GM19397 (cell line): ENCODE measurements around the gene DUSP7.
A peak's percentile ranks its signal among the peaks of the same experiment; 100 is the strongest.

Experiments used
- ATAC-seq: cut with Tn5 transposase; IDR thresholded peaks from one replicate; pipeline ENCODE4 v1.9.1; 2021; ENCODE audit warnings: mild to moderate bottlenecking, moderate library complexity; ENCODE audit not compliant: unreplicated experiment

DUSP7 gene

GRCh38 chr3:52068730-52069129, 12.4 kb upstream of the DUSP7 start:
- ATAC-seq, result no peak

- no peak for ATAC-seq
Measured at GRCh38 chr3:52068055-52068571, 11.7 kb upstream of the DUSP7 start.

DNA sequence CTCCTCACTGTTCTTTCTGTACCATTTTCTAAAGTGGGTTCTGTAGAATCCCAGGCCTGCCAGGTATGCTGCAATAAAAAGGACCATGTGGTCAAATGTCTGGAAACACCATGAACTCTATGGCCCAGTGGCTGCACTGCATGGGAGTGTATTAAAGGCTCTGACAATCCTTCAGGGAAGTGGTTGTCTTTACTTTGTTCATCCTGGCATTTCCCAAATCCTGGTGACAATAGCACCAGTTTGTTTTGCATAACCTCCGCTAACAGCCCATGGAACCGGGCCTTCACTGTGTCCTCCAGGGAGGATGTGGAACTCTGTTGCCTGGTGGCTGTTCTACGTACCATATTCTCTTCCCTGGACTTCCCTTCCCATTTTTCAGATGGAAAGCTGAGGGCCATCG, 11.2 kb upstream of the DUSP7 start:
- no peak for ATAC-seq

- no peak for ATAC-seq
Measured at GRCh38 chr3:52067046-52067445, 10.7 kb upstream of the DUSP7 start.

DNA sequence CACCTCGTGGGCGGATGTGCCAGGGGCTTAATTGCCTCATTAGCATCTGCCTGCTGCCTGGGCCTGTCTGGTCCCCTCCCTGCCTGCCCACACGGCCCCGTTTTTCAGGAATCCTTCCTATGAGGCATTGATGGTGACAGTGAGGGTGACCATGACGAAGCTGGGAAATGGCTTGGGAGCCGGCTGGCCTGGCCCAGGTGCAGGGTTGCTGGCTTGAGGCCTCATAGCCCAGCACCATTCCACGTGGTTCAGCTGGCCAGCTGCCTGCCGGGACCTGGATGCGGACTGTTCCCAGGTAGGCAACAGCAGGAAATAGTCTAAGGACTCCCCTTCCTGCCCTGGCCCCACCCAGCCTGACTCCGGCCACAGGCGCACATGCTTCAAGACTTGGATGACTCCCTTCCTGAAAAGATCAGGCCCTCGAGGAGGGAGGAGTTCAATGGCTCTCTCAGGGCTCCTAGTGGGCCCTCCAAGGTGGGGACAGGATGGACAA, 8.9 kb upstream of the DUSP7 start:
- ATAC-seq, result no peak

GRCh38 chr3:52064561-52064960, 8.2 kb upstream of the DUSP7 start:
- no peak for ATAC-seq

GRCh38 chr3:52063026-52063723, 6.8 kb upstream of the DUSP7 start:
- ATAC-seq, result no peak

GRCh38 chr3:52062505-52062904, 6.1 kb upstream of the DUSP7 start:
- ATAC-seq, result no peak

DNA sequence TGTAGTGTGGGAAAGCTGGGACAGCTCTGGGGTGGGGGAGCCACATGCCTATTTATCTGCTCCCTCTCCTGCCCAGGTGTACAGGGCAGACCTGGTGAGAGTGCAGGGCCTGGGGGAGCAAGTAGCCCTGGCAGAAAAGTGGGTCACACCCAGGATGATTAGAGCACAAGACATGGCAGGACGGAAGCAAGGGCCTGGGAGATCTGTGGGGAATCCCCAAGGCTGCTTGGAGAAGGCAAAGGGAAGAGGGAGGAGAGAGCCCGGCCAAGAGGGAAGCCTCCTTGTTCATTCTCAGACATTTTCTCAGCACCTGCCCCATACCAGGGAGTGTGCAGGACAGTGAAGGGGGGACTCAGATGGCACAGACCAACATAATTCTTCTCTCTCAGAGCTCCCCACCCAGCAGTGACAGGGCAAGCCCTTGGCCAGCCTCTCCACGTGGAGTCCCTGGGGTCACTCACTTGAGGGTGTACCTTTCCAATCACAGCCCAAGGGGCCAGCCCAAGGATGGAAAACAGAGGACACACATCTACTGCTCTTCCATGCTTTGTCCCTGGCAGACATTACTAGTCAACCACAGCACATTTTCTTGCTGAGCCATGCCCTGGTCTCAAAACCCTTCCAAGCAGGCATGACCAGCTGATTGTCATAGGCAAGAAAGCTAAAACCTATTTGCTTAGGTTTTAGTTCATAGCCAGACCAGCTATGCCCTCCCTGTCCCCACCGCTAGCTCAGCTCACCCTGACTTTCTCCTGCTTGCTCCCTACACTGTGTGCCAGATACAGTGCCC, 4.9 kb upstream of the DUSP7 start:
- no peak for ATAC-seq

GRCh38 chr3:52059781-52060180, 3.4 kb upstream of the DUSP7 start:
- ATAC-seq, result no peak

DNA sequence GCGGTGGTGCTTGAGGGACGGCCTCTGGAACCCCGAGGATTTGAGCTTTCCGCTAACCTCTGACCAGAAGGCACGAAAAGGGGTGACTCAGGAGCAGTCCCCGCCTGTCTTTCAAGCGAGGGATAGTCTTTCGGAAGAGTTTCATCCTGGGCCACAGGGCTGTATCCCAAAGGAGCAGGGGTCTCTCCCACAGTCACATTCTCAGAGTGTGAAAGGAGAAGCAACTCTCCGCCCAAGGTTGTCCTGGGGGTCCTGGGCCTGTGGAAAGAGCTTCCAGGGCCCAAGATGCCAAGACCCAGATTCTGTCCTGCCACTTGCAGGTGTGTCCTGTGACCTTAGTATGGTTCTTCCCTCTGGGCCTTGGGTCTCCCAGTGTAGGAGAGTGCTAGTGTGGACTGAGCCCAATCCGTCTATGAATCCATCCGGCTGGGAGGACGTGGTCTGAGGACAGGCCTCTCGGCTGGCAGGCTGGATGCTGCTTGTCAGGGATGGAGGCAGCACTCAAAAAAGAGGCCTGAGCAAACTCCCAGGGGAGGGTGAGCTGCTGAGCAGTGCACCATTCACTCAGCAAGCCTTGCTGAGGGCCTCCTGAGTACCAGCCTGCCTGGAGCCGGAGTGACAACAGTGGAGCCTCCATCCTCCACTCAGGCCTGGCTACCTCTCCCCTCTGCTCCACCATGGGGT, 1.6 kb upstream of the DUSP7 start:
- no peak for ATAC-seq

DNA sequence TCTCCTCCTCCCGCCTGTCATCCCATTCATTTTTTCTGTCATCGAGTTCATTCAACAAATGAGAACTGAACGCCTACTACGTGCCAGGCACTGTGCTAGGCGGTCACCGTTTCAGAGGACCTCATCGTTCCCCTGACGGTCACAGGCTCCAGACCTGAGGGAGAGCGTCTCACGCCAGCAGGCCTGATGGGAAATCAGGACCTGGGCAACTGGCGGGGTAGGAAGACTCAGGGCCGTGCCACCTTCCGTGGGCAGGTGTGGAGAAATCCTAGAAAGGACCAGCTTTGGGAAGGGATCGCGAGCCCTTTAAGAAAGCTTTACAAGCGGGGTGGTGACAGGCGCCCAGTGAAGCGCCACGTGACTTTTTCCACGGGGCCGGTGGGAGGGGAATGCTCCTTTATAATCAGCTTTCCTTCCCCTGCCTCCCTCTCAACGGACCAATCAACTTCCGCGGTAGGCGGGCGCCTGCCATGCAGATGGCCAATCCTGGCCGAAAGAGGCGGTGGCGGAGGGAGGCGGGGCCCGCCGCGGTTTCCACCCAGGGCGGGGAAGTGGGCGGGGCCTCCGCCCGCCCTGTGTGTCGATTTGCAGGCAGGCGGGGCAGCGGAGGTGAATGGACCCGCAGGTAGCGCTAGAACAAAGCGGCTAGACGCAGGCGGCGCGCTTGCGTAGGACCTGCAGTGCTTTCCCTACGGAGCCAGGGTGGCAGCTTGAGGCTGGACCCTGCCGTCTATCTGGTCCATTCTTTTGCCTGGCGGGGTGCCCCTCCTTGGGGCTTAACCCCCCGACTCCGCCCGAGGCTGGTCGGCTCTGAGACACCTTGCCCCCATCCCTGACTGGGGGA, 819 bp upstream of the DUSP7 start:
- ATAC-seq, result peak; percentile 68

- ATAC-seq, result peak; percentile 13
Measured at GRCh38 chr3:52055537-52056351, 627 bp downstream of the DUSP7 start.

DNA sequence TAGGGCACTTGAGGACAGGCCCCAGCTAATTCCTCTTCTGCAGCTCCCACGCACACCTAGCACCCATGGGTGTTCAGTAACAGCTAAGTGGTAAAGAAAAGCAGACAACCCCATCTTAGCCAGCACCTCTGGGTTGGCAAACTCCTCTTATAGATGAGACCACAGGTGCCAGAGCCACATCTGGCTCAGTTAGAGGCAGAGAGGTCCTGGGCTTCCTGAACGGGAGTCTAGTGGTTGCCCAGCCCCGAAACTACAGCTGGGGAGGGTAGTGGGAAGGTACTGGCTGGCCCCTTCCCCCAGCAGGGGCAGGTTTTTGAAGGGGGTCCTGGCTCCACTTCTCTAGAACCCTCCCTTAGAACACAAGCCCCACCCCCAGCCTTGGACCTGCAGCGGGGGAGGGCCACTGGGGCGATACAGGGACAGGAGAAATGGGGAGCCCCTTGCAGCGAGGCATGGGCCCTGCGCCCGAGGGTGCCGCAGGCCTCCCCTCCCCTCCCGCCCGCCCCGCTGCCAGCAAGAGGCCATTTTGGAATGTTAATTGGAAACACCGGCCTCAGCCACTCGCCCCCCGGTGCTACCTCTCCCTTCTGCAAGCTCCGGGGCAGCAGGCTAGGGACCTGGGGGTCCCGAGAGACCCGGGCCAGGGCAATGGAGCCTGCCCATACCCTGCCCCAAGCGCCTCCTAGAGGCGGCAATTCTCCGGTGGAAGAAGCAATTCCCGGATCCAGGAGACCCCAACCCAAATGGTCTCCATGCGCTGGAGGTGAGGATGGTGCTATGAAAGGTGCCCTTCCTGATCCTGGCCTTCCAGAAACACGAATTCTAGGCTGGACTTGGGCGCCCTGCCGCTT, 1.5 kb downstream of the DUSP7 start:
- no peak for ATAC-seq

DNA sequence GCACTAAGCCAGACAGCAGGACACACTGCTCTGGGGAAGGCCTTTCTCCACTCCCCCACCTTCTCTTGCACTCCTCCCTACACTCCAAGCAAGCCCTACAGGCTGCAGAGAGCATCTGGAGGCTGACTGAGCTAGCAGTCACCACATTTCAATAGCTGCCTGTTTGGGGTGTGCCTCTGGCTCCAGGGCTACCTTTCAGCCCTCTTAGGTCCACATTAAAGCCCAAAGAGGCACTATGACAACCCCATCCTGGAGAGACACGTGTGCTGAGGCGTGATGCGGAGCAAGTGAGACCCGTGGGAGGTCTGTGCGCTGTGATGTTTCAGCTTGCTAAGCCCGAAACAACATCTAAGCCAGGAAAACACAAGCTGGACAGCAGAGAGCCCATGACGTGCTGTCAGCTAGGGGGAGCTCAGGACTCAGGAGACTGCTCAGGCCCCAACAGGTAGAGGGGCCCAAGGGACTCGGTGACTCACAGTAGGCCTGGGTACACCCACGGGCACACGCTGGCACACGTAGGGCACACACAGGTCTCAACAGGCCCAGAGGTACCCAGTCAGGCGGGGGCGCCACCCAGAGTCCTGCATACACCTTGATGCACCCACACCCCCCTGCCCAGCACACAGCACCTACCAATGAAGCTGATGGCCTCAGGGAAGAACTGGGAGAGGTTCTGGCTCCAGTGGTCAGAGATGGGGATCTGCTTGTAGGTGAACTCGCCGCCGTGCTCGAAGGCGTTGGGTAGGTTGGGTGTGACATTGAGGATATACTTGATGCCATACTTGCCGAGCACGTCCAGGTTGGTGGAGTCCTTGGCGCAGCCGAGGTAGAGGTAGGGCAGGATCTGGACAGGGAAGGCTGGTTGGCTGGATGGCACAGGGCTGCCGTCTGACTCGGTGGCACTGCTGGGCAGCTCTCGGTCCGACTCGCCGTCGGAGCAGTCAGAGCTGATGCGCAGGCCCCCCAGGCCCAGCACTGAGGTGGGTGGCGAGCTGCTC, 2.8 kb downstream of the DUSP7 start:
- ATAC-seq, result no peak

DNA sequence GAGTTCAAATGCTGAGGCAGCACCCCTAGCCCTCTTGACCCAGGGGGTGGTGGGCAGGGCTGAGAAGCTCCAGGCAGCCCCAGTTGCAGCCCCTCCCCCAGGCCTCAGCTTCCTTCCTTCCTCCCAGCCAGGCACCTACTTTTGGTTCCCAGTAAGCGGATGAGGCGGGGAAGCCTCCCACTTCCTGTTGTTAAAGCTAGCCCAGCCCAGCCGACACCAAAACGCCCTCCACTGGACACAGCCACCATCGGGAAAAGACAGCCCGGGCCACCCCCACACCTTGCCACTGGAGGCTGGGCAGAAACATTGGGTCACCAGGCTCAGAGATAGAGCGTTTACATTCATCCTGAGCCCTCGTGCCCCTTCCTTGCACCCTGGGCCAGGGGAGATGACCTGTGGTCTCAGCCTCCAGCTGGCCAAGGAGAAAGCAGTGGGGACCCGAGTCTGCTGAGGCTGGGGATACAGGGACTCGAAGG, 3.5 kb downstream of the DUSP7 start:
- no peak for ATAC-seq

- ATAC-seq, result no peak
Measured at GRCh38 chr3:52051444-52051843, 4.9 kb downstream of the DUSP7 start.
